Activated CD4-positive, alpha-beta T cell treated with anti-CD3 and anti-CD28 coated beads for 24 hours (primary cell): ENCODE measurements around the gene MCTP1.

Experiments used
- DNase-seq, 2 donors: peaks; one replicate each; pipeline ENCODE4 v3.0.0-alpha.2; 2020; ENCODE audit warnings: low read depth in 2 of 2

The MCTP1 gene

DNA sequence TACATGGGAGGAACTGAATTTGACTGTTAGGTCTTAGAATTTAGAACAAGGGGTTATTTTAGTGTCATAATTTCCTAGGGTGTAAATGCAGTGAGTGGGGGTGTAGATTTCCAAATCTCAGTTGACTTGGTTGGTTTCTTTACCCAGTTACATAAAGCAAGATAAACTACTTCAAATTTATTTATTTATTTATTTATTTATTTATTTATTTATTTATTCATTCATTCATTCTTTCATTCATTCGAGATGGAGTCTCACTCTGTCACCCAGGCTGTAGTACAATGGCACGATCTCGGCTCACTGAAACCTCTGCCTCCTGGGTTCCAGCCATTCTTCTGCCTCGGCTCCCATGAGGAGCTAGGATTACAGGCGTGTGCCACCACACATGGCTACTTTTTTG is 466.0 kb downstream of the MCTP1 start:
- no peak for DNase-seq

- DNase-seq, result no peak
Measured at GRCh38 chr5:94815313-94816039, 469.4 kb downstream of the MCTP1 start.

DNA sequence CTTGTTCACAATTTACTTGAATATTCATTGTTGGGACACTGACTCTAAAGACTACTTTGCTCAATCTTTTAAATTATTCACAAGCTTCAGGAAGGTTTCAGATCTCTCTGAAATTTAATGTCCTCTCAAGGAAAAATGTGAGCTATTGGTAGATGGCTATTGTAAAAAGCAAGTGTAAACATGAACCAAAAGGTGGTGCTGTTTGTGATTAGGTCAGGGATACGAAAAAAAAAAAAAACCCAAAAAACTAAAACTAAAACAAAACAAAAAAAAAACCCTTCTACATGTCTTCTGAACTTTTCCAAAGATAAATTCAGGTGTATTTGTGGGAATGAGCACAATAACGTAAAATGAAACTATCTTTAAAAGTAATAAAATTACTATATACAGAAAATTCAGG is 472.7 kb downstream of the MCTP1 start:
- no peak for DNase-seq

DNA sequence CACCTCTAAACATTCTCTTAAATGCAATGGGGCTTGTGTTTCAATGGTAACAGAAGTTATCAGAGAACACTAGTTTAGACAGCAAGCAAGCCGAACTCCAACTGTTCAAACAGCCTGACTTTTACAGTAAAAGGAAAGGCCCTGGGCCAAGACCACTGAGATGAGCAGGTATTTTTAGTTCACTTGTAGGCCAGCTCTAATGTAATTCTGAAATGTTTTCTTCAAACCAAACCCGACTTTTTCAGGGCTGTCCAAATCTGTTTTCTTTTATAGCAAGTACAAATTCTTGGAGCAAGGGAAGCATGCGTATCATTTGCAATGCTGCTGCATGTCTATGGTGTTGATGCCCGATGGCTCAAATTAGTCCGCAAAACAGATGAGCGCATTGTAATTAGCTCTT is 473.6 kb downstream of the MCTP1 start:
- no peak for DNase-seq

- no peak for DNase-seq
Measured at GRCh38 chr5:94810877-94811276, 474.0 kb downstream of the MCTP1 start.

DNA sequence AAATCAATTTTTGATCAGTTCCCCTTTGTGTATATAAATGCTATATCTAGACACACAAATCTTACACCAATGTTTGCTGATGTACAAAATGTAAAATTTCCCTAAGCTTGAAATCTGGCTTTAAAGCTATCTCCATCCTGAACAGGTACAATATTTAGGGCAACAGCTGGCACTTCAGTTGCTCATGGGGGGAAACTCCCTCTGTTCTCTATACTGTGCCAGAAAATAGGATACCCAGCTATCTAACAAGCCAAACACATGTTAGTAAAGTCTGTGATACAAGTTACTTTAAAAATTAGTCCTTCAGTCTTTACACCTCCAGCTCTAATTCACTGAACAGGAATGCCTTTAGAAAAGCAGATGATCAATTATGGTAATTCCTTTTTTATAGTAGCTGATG is 474.6 kb downstream of the MCTP1 start:
- DNase-seq, result no peak

DNA sequence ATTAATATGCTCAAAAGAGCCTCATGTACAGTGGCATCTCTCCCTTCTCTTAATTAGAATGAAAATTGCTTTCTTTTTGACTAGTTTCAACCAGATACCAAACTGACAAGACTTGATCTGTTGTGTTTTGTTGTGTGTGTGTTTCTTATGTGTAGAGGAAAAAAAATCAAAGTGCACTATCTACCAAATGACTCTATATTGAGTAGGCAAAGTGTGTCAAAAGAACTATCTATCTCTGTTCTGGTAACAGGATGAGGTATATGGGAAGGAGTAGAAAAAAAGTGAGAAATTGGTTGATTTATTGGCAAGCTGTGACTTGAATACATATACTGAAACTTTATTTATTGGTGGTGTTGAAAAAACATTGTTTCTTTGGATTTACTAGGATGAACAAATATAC is 476.4 kb downstream of the MCTP1 start:
- no peak for DNase-seq

- no peak for DNase-seq
Measured at GRCh38 chr5:94807985-94808384, 476.9 kb downstream of the MCTP1 start.

GRCh38 chr5:94802450-94802849 is 482.4 kb downstream of the MCTP1 start:
- no peak for DNase-seq

DNA sequence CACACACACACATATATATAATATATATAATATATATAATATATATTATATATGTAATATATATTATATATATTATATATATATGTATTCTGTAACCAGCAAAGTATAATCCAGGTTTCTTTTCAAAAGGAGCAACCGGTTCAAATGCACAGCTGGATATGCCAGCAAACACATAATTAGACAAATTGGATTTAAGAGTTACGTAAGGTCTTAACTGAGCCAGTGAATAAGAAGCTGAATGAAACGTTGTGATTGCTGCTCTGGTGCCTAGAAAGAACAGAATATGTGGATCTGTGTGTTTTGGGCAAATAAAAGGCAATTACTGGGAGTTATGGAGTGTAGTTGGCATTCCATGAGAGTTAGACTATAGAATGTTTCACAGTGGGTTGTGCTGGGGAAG is 488.3 kb downstream of the MCTP1 start:
- no peak for DNase-seq

DNA sequence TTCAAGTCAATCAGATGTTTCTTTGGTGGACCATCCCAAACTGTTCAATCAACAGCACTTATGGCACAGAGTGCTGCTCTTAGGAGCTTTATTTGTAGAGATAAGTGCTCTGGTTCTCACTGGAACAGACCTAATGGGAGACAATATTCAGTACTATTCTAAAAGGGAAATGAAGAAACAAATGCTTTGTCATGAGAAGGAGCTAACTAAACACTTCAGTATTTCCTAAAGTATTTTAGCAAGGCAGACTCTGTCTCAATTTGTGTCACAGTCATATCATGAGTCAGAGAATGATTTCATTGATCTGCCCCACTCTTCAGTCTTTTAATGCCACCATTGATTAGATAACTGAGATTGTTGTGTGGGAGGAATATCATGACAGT is 491.1 kb downstream of the MCTP1 start:
- DNase-seq, result no peak

- DNase-seq, result peak in 1 of 2 donors; percentile 11
Measured at GRCh38 chr5:94793113-94793815, 491.6 kb downstream of the MCTP1 start.

DNA sequence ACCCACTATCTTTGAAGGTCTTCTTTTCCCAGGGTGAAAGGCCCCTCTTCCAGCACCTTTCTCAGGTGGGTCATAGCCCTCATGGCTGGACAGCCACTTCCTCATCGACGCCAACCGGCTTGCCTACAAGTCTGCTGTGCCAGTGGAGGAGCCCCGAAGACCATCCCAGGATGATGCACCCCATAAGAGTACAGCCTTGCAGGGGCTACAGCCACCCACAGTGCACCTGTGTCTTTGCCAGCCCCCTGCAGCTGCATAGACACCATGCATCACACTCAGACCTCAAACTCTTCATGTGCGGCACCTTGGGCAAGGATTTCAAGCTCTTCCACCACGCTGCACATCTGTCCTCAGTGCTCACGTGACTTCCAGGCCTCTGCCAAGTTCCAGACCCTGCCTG is 493.1 kb downstream of the MCTP1 start:
- DNase-seq, result no peak

DNA sequence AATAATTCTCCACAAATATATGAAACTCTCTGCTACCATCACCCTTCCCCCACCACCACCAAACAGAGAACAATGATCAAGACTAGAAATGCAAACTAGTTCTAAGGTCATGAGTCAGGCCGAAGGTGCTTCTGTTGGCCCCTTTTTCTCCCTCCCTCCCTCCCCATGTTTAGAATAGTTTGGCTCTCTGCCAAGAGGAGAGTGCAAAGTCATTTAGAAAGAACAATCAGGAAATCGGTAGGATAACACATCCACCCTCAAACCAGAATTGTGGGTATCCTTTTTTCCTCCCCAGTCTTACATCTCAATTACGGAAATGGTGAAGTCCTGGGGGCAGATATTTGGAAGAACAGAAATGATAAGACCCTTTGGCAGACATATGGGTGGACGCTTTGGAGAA is 496.4 kb downstream of the MCTP1 start:
- no peak for DNase-seq

DNA sequence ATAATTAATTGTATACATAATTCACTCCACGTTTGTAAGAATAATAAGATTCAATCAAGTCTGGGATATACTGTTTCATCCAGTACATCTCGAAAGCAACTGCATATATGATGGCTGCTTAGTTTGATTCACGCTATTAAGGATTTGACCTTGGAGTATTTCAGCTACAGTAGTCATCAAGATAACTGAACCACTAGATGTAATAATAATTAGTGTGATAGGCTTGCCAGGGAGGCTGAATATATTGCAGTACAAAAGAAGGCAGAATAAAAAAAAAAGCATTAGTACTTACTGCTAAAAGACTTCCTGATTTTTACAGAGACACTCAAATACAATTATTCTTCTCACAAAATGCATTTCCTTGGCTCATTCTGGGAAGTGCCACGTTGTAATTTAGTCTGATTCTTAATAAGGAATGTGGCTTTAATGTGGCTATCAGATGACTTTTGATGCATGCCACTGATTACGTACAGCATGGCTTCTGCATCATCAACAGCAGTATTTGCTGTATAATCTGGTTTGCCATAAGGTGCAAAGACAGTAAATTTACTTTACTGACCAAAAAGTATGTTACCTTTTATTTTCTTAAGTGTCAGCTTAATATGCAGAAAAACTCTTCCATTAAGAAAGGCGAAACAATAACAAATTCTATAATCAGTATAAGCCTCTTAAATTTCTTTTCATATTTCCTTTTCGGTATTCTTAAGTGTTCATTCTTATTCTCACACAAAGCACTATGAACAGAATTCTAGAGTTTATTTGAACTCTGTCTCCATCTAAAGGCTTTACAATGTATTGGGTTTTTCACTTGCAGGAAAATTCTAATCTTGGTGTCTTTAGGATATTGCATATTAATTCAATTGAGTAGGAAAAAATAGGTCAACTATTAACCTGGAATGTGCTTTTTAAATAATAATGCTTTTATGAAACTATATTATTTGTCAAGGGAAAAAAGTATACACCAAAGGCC is 500.1 kb downstream of the MCTP1 start:
- no peak for DNase-seq

DNA sequence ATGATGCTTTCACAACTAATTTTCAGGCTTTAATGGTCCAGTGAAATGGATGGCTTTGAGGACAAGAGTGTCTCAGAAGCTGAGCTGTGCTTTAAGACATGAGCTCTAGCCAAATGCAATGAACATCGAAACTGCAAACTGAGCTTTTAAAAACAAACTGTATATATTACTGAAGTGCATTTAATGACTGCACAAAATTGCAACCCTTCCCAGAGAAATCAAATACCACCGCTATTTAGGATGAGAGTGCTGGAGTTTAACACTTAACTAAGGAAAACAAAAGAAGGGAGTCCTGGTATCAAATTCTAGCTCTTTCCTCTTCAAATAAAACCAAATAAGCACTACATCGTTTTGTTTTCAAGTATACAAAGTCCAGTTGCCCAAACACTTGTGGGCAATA is 502.5 kb downstream of the MCTP1 start:
- no peak for DNase-seq

- no peak for DNase-seq
Measured at GRCh38 chr5:94779684-94780083, 505.2 kb downstream of the MCTP1 start.

DNA sequence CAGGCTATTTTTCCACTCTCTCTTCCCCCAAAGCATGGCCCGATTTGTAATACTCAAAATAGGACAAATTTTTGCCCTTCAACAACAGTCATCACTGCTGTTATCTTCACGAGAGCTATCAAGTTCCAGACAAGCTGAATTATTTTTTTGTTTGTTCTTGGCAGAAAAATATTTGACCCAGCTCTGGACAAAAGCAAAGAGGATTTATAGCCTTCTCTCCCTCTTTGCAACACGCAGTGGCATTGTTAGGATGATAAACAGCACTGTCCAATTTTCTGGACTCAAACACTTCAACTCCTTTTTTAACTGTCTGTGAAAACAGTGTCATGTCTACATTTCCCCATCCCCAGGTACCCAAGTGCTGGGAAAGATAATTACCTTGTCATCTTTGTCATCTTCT is 506.2 kb downstream of the MCTP1 start:
- DNase-seq, result no peak

DNA sequence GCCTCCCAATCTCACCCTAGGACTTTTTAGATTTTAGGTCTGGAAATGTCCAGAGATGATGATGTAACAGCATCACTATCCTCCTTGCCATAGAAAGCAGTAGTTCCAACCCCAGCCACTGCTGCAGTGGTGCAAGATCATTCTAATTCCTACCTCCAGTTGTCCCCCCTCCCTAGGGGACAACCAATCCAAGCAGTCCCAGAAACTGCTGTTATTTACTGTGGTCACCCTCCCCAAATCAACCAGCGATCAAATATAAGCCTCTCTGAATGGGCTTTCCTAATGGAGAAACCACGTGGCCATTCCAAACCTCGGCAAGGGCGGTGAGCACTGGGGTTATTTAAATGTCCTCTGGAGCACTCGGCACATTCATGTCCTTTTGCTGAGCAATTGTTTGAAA is 506.6 kb downstream of the MCTP1 start:
- no peak for DNase-seq

DNA sequence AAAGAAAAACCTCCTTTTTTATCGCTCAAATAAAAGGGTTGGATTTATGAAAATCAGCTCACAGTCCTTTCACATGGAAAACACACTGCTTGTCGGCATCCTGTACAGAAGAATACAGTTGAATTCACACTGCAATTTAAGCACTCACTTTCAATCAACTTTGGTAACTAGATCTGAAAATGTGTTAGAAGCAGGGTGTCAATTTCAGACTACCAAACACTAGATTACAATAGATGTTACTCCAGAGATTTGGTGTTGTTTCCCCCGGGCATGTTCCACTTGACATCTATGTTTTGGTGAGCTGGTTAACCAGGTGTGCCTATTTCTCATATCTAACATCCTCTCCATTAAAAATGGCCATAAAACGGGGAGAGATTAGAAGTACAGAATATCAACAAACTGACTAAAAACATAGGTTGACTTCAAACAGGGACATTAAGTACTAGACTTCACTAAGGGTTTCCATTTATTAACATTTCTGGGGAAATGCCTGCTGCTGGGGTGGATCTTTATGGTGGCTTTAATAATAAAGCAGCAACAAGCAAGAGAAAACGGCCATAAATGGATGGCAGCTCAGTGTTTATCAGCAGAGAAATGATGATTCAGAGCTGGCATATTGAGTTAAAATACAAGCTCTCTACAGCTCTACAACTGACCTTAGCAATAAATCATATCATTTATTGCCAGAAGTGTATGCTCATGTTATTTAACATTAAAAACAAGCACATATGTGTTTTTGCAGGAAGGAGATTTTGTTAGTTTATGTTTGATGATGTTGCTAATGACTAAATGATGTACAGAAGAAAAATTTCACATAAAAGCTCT is 507.6 kb downstream of the MCTP1 start:
- DNase-seq, result no peak

- DNase-seq, result no peak
Measured at GRCh38 chr5:94776167-94776566, 508.7 kb downstream of the MCTP1 start.

- no peak for DNase-seq
Measured at GRCh38 chr5:94775088-94775487, 509.8 kb downstream of the MCTP1 start.
